HG02610 (cell line): ENCODE data around the gene CST8.

Source experiments
- ATAC-seq: cut with Tn5 transposase; IDR thresholded peaks from one replicate; pipeline ENCODE4 v1.9.1; 2021; ENCODE audit warnings: mild to moderate bottlenecking, moderate library complexity; ENCODE audit not compliant: unreplicated experiment

CST8 gene

DNA sequence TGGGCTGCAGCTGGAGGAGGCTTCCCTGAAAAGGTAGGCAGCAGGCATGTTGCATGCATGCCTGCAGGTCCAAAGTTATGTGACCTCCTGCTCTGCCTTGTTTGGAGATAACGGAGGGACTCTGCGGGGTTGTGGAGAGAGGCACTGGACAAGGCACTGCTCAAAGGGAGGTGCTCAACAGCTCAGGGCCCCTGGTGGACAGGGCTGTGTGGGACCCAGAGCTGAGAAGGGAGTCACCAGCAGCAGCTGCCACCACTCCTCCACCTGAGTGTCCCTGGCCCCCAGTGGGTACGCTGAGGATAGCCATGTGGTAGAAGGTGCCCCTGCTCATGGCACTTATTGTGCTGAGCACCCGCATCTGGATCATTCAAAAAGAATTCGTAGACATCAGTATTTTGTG is 15.5 kb upstream of the CST8 start:
- ATAC-seq = no peak

DNA sequence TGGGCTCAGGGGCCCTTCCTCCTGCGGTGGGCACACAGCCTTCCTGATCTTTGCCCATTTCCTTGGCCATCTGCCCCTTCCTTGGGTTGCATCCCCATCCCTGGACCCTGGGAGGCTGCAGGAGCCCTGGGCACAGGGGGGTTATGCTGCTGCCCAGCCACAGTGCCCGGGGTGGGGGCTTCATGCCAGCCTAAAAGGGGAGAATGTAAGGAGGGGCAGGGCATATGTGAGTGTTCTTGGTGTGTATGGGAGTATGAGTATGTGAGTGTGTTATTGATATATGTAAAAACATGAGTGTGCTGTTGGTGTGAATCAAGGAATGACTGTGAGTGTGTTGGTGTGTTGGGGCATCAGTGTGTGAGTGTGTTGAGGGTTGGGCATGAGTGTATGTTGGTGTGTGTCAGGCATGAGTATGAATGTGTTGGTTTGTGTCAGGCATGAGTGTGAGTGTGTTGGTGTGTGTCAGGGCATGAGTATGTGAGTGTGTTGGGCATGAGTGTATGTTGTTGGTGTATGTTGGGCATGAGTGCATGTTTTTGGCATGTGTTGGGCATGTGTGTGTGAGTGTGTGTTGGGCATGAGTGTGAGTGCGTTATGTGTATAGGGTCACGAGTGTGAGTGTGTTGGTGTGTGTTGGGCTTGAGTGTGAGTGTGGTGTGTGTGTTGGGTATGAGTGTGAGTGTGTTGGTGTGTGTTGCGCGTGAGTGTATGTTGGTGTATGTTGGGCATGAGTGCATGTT is 14.7 kb upstream of the CST8 start:
- ATAC-seq = no peak

DNA sequence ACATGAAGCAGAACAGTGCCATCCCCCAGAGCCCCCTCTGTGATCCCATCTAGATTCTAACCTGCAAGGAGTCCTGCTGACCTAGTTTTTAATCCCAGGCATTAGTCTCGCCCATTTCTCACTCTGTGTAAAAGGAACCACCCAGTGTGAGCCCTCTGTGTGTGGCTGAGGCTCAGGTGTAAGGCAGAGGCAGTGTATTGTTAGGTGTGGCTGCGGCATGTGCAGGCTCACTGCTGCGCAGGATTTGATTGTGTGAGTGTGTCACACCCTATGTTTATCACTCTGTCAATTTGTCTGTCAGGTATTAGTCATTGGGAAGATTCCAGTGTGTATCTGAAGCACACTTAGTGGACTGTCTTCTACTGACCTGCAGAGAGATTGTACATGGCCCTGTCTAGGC is 13.7 kb upstream of the CST8 start:
- no peak for ATAC-seq

DNA sequence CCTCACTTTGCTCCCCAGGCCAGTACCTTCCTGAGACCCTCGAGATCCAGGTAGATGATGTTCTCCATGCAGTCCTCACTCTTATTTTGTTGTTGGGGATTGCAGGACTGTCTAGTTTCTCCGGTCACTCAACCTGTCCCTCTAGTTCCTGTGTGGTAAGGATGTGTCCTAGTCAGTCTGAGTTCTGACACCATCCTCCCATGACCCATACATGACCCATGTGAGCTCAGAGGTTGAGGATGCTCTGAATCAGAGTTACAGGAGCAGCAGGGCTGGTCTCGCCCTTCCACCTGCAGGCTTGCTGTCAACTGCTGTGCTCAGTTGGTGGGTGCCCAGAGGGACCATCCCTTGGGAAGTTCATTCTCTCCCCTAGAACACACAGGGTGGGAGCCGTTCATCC is 11.9 kb upstream of the CST8 start:
- no peak for ATAC-seq

DNA sequence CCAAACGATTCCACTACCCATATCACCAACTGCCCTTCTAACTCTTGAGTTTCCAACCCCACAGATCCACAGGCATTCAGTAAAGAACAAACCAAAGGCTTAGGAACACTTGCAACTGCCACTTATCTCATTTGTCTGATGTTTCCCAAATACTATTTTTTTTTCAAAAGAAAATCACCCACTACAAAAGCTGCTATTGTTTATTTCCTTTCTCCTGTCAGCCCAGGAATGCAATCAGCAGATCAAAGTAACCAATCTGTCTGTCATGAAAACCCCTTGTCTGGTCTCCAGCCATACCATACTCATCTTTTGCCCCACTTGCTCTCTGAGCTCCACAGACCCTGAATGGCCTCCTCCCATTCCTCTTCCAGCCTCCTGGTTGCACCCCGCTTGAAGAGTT is 8.8 kb upstream of the CST8 start:
- ATAC-seq = no peak

DNA sequence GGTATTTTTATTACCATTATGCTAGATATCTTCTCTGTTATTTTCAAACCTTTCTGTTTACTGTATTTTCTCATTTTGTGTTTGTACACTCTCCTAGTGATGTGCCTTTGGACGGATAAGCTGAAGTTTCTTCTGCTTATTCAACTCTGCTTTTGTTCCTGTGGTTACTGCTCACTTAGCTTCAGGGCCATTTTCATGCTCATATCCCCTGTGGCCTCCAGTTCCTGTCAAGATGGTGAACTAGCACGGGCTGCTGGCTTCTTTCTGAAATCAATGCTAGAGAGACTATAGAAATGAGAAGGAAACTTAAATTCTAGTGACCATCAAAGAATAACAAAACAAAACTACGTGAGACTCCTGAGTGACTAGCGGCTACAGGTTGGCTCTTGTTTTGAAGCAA is 6.8 kb upstream of the CST8 start:
- ATAC-seq = no peak

DNA sequence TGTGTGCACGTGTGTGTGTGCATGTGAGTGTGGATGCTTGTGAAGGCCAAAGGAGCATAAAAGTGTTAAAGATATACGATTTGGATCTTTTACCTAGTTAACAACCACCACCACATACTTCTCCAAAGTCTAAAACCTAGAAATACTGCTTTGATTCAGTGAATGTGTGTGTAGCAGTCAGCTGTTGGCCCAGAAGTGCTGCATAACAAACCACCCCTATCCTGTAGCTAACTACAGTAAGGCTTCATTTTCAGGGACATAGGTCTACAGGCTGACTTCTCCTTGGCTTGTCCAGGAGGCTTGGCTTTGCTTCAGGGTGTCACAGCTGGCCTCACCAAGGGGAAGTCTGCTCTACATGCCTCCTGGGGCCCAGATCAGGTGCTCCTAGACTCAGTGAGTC is 2.4 kb upstream of the CST8 start:
- ATAC-seq = no peak

DNA sequence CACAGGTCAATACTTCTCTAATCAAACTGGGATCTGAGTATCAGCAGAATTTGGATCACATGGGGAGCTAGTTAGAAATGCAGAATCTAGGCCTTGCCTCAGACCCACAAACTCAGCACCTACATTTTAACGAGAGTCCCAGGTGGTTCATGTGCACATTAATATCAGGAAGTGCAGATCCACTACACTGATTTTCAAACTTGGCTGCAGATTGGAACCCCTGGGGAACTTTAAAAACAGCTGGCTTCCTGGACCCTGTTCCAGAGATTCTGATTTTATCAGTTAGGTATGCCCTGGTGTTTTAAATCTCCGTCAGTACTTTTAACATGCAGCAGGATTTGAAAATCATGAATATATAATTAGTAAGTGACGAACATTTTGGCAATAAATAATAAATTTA is 1.9 kb upstream of the CST8 start:
- ATAC-seq = no peak

DNA sequence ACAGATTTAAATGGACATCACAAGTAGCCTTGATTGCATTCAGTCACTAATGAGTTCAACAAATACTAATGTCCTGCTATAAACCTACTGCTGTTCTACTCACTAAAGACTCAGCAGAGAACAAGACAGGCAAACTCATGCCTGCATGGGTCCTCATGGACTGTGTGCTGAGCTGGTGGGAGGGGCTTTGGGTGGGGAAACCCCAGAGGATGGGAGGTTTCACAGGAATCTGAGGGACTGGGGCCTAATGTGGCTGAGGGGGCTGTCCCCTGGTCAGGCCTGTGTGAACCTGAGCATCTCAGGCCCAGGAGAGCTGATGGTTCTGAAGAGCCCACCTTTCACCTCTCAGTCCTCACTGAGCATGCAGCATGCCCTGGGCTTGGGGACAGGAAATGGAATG is 1.4 kb downstream of the CST8 start:
- ATAC-seq = no peak

DNA sequence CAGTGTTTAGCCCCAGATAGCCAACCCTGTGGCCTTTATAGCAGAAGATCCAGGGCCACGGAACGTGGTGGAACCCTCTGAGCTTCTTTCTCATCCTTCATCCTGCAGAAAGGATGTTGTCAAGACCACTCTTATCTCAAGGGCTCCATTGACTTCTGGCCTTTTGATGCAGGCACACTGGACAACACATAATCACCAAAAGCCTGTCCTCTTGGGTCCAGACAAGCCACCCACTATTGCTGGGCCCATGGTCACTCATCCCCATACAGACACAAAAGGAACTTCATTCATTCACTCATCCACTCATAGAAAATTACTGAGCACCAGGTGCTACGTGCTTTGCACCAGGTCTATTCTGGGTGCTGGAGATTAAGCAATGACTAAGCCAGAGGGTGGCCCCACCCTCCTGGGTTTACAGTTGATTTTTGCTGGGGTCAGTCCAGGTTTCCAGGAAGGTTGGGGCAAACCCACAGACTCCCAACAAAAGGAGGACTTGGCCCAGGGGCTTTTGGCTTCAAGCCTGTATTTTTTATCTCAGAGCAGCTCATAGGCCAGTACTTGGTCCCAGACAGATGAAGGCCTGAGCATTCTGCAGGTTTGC is 2.4 kb downstream of the CST8 start:
- ATAC-seq = no peak

DNA sequence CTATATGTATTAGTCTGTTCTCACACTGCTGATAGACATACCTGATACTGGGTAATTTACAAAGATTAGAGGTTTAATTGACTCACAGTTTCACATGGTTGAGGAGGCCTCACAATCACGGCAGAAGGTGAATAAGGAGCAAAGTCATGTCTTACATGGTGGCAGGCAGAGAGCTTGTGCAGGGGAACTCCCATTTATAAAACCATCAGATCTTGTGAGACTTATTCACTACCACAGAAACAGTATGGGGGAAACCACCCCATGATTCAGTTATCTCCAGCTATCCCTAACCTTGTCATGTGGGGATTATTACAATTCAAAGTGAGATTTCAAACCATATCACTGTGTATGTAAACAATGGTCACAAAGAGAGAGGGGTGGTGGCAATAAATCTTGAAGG is 6.6 kb downstream of the CST8 start:
- no peak for ATAC-seq

DNA sequence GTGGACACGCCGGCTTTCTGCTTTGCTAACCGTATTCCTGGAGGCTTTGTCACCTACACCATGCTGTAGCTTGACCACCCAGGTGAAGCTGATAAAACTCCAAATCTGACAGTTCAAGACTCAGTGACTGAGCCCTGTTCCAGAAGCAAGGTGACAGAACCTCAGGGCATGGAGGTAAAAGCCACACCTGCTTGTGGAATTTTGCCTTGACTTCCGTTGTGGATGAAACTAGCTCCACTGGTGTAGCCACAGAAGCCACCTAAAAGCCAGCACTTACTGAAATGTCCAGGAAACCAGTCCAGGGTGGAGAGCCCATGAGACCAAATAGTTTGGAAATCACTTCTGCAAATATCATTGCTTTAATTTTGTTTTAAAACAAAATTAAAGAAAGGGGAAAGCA is 11.0 kb downstream of the CST8 start:
- no peak for ATAC-seq

DNA sequence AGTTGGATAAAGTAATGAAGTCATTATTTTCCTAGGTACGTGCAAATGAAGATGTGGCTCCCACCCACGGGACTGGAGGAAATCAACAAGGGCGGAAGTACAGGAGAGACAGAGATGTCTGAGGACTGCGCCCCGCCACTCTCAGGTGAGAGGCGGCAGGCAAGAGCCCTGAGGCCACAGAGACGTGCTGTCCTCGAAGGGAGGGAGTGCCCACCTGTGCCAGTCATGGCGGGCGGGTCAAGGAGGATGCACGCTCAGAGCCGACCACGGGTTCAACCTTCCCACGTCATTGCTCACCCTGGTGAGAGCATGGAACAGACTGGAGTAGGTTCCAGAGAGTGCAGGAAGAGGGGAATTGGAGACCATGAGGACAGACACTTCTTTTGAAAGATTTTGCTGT is 12.7 kb downstream of the CST8 start:
- no peak for ATAC-seq

DNA sequence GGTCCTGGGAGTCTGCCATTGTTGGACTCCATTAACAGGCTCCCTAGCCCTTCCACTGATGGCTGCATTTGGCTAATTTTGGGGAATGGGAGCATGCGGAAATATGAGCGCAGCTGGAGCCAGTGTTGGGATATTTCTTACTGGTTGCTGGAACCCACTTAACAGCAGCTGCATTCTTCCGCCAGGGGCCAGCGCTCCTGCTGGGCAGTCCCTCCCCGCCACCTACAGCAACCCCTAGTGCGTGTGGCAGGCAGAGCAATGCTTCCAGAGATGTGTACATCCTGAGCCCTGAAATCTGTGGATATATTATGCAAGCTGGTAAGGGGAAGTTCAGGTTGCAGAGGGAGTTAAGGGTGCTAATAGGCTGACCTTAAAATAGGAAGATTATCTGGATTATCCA is 16.4 kb downstream of the CST8 start:
- no peak for ATAC-seq

DNA sequence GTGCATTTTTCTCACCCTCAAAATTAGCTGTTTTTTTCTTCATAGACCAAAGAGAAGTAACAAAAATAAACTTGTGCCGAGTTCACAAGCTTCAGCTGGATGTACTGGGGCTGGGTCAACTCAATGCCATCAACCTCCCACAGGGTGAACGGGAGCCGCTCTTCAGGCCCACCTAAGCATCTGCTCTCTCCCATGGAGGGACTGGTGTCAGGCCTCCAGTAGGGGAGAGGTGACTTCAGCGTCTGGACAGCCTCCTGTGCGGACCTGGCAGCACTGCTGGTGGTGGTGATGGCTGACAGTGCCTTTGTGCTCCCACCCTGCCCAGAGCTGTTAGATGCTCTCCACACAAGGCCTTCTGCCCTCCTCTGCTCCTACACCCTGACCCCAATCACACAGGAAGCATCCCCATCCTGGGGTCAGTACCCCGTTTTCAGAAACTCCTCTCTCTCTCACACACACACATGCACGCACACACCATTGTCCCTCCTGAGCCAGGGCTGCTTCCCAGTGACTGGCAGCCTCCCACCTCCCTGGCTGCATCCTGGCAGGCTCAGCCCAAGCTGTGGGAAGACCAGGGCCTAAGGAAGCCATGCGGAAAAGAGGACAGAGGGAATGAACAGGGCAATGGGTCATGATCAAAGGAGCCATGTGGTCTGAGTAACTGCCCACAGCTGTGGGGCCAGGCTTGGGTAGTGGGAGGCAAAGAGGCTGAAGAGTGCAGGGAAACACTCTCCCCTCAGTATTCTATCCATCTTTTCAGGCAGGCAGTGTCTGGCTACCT is 17.7 kb downstream of the CST8 start:
- ATAC-seq = no peak

DNA sequence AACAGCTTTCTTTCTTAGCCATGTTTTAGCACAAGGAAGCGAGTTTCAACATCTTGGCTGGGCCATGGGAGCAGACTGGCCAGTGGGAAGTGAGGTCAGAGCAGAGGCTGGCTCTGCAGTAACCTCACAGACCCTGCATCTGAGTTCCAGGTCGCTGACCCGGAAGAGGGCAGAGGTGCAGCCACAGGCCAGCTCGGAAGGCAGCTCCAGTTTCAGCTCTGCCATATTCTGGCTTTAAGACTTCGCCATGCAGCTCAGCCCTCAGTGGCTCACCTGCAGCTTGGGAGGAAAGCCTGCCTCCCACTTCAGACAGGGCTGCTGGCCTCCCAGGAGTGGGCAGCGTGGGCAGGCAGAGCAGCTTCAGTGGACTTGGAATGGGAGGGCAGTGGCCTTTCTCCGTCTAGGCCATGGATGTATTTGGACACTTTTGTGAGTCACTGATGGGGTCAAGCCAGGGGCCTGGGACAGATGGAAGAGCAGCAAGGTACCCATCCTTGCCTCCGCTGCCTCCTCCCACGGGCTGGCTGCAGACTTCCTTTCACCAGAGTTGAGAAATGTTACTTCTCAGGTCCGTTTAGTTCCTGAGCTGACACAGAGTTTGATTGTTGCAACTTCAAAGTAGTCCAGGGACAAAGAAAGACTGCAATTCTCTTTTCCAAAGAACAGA is 18.5 kb downstream of the CST8 start:
- no peak for ATAC-seq

DNA sequence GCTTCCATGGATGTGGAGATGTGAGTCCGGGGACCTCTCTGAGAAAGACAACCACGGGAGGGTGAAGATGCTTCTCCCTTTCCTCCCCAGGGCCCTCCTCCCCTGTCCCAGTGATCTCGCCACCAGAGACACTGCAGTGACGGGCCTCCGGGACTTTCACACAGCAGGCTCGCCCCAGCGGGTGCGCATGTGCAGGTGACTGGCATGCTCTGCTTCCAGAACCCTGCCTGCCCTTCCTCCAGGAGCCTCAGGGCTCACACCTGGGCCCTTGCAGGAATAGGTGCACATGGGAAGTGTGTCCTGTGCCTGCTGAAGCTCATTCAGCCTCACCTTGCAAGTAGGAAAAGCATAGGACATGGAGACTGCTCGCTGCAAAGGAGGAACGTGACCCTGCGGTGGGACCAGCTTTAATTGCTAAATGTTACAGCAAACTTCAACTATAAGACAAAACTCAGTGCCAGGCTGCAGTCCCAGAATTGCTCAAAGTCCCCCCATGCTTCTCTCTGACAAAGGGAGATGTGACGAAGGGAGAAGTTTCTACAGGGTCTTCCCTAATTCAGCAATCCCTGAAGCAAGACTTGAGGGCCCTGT is 19.2 kb downstream of the CST8 start:
- ATAC-seq = no peak

DNA sequence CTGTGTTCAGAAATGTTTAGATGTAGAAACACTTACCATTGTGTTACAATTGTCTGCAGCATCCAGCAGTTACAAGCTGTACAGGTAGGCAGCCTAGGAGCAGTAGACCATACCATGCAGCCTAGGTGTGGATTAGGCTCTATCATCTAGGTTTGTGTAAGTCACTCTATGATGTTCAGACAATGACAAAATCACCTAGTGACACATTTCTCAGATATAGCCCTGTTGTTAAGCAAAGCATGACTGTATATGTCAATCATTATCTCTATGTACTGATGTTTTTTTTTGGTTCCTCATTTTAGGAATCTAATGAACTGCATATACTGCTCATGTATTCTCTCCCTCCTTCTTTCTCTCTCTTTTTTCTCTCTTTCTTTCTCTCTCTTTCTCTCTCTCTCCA is 22.2 kb downstream of the CST8 start:
- ATAC-seq = no peak

DNA sequence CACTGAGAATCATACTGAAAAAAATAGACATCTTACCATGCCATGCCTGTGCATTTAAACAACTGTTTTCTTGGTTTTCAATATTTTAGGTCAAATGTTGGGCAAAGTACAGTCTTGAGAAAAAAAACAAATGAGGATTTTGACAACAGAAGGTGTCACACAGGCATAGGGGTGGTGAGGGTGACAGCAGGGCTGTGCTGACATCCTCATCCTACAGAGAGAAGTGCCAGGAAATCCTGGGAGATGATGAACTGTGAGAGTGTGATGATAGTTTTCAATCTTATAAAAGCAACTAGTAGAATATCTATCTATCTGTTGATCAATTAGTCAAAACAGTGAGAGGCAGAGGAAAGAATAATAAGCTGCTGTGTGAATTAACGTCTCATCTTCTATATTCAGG is 23.9 kb downstream of the CST8 start:
- no peak for ATAC-seq

DNA sequence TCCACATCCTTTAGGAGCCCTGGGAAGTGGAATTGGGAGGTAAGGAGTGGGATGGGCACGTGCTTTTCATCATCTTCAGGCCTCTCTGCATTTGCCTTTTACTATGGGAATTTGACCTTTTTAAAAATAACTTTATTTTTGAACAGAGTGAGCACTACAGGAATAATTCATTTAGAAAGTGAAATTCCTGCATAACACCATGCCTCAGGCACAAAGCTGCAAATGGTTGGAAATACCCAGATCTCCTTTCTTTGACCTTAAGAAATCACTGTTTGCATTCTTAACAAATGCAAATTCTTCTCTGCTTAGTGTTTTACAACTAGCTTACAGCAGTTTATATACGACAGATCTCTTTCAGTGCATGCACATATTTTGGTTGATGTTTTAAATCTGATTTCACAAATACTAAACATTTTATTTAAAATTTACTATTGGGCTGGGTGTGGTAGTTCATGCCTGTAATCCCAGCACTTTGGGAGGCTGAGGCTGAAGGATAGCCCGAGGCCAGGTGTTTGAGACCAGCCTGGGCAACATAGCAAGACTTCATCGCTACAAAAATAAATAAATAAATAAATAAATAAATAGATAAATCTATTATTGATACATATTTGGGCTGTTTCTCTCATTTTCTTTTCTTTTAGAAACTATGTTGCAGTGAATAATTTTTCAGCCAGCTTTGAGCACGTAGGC is 24.5 kb downstream of the CST8 start:
- ATAC-seq = no peak

DNA sequence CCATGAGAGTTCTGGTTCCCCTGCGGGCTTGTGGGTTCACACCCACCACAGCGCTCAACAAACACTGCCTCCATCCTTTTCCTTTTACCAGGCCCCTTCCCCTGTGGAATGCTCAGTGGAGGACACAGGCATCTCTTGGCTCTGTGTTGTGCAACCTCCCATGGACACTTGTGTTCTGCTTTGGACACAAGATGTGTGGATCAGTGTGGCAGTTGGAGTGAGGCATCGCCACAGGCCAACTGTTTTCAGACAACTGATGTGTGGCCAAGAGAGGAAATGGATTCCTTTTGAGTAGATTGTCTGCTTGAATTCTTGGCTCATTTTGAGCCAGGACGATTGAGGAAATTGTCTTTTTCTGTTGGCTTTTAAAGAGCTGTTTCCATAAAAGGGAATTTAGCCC is 26.8 kb downstream of the CST8 start:
- no peak for ATAC-seq
